GM10266 (cell line): Measurements from ENCODE around the gene ETFA.
A peak's percentile ranks its signal among the peaks of the same experiment; 100 is the strongest.

Experiments
- DNase-seq: peaks from one replicate; pipeline ENCODE4 v3.0.0; 2012; ENCODE audit errors: extremely low spot score
- CTCF ChIP-seq: IDR thresholded peaks from 2 replicates; pipeline ENCODE4 v1.5.1; 2012; ENCODE audit warnings: mild to moderate bottlenecking, low read depth; ENCODE audit not compliant: control insufficient read depth, insufficient read depth; ENCODE audit errors: missing control alignments

ETFA gene

DNA sequence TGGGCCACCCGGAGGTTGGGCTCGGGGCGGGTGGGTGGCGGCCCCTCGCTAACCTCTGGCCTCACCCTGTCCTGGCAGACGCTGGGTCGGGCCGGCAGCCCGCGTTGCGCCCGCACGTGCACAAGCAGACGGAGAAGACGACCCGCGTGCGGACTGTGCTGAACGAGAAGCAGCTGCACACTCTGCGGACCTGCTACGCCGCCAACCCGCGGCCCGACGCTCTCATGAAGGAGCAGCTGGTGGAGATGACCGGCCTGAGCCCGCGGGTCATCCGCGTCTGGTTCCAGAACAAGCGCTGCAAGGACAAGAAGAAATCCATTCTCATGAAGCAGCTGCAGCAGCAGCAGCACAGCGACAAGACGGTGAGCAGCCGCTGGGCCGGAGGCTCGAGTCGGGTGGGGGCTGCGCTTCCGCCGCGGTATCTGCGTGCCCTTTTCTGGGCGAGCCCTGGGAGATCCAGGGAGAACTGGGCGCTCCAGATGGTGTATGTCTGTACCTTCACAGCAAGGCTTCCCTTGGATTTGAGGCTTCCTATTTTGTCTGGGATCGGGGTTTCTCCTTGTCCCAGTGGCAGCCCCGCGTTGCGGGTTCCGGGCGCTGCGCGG lies 29.0 kb upstream of the ETFA start:
- peak; percentile 68 for DNase-seq
- no peak for TF ChIP-seq CTCF

DNA sequence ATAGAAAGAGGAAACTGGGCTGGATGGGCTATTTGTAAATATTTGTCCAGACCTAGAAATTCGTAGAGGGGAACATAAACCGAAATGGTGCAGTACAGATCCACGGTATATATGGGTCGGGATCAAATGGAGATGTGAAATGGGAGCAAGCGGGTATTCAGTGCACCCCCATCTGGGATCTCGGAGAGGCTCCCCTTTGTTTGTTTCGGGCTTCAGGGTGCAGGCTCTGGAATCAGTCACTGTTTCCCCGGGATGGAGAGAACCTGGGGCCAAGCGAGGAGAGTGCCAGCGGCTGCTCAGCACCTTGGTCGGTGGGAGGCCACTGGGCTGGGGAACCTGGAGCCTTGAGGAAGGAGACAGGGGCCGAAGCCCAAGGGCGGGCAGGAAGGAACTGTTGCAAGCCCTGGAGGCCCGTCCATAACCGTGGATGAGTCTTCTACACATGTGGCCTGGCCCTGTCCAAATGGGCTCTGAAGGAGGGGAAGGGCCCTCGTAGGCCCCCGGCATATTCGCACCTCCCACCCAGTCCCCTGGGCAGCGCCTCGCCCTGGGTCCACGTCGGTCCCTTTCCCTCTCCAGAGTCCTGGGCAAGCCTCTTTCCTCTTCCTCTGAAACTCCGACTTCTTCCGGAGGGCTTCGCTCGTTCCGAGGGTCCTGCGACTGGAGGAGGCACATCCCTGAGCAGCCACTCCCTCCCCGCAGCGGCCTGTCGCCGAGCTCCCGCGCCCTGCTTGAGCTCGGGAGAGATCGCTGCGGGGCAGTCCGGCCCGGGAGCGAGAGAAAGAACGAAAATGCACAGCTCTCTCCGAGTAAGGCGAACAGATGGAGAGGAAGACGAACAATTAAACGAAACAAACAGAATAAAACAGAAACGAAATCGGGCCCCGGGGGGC lies 28.3 kb upstream of the ETFA start:
- peak; percentile 64 for DNase-seq

DNA sequence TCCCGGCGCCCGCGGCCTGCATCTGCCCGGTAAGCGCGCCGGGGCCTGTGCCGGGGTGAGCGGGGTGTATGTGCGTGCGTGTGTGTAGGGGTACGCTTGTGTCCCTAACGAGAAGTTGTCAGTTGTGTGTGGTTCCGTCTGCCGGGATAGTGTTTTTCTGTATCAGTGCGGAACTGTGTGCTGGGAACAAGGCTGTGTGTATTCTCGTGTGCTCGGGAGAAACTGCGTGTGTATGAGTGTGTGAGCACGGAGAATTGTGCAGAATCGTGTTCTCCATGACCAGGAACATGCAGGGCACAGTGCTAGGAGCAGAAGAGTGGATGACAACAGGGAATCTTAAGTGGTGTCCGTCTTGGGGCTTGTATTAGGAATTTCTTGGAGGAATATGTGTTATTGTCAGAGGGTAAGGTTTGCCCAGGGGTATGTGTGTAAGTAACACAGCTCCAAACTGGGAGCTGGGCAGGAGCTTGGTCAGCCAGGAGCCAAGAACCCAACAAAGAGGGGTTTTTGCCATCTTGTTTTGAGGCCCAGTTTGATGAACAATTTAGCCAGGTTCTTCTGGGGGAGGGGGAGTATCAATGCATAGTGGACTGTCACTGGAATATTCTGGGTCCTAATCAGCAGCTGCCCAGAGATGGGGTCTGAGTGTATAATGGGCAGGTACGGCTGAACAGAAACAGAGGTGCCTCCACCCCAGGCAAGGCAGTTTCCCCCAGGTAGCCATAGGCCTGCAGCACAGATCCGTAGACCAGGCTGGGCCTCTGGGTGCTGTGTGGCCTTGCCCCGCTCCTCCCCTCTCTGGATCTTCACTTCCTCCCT lies 27.4 kb upstream of the ETFA start:
- DNase-seq = peak; percentile 36
- no peak for TF ChIP-seq CTCF

More for the DNA sequence above, 28.3 kb upstream of the ETFA start:
- no peak for TF ChIP-seq CTCF

DNA sequence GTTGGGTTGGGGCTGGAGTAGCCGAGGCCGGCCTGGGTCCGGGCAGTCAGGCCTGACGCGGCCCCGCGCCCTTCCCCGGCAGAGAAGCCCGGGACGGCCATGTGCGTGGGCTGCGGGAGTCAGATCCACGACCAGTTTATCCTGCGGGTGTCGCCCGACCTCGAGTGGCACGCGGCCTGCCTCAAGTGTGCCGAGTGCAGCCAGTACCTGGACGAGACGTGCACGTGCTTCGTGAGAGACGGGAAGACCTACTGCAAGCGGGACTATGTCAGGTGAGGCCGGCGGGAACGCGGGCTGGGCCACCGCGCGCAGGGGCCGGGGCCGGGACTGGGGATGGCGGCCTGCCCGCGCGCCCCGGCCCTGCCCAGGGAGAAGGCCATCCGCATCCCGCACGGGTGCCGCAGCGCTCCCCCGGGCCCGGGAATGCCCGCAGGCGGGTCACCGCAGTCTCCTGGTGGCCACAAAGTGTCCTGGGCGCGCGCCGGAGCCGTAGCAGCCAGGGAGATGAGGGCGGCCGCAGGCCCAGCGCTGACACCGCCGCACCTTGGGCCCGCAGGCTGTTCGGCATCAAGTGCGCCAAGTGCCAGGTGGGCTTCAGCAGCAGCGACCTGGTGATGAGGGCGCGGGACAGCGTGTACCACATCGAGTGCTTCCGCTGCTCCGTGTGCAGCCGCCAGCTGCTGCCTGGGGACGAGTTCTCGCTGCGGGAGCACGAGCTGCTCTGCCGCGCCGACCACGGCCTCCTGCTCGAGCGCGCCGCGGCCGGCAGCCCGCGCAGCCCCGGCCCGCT lies 26.6 kb upstream of the ETFA start:
- TF ChIP-seq CTCF = no peak
- peak; percentile 51 for DNase-seq

DNA sequence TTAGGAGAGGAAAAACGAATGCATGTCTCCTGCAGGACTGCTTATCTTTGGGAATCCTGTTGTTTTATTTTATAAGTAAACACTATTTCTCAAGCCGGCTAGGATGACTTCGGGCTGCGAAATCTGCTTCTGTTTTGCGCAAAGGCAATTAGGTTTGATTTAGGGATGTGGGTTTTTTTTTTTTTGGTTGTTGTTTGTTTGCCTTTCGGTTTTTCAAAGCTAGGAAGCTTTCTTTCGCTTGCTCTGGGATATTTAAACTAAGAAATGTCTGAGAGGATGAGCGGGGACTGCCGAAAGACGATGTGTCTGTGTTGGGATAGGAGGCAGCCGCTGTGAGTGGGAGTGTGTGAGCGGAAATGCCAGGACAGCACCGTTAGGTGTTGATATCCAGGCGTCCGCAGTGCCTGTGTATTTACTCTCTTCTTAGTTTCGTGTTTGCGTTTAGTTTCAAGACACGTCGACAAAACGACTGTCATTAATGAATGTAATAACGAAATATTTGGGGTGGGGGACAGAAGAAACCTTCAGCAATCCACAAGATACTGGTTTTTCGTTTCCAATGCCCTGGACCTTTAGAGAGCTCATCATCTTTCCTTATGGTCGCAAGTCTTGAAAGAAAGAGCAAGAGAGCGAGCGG lies 25.9 kb upstream of the ETFA start:
- DNase-seq = peak; percentile 47
- no peak for TF ChIP-seq CTCF
